ENCODE data around the gene TBX1.

Gene TBX1

DNA sequence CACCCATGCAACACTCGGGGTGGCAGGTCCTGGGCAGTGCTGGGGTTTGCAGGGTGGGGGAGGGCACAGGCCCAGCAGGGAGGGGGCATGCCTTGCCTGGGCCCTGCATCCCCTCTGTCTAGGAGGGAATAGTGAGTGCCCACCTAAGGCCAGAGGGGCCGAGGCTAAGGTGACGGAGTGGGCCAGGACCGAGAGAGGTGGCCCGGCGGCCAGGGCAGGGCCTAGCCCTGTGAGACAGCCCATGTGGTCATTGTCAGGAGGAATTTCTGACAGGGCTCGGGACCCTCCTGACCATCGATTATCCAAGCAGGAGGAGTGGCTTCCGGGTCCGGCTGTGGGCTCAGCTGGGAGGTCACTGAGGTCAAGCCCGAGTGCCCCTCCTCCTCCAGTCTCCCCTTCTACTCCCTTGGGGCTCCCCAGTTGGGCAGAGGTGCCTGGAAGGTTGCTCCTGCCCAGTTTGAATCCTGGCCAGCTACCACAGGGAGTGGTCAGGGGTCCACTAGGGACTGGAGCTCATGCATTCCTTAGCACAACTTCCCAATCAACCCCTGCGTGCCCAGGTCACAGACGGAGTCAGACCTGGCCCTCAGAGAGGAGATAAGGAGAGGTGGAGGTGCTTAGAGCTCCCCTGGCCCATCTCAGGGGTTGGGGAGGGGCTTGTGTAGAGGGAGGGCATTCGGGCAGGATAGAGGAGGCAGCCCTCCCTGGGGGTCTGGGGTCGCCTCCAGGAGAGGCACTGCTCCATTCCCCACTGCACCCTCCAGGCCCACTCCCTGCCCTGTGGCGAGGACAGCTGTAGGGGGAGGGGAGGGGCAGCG is 22.5 kb upstream of the TBX1 start:
- Histone ChIP-seq H3K4me3 (ENCODE audit: low read length) (no peak overlapping the region), H3K27me3 (ENCODE audit: control insufficient read depth, low read length) (peaks cover 4% of the 10 kb centered on the region; the same call in 1 of the 2 replicates), H3K4me2 (ENCODE audit: low read length) (no peak overlapping the region), H4K20me1 (ENCODE audit: control insufficient read depth, insufficient read depth, low read depth, low read length) (no peaks in the 10 kb centered on the region), H3K36me3 (ENCODE audit: control insufficient read depth, low read length) (no peaks in the 10 kb centered on the region), H3K9me2 (replicated peaks; ENCODE audit: control insufficient read depth, low read length) (no peaks in the 10 kb centered on the region), H3K79me2 (ENCODE audit: control insufficient read depth, low read length) (no peaks in the 10 kb centered on the region), H3K4me1 (ENCODE audit: control insufficient read depth, low read length) (no peaks in the 10 kb centered on the region), H3K27ac (ENCODE audit: low read depth, low read length) (no peak overlapping the region), H3F3A (ENCODE audit: control insufficient read depth, insufficient read depth) (no peaks in the 10 kb centered on the region), H3K9me3 (ENCODE audit: control insufficient read depth, insufficient read depth, low read length) (no peaks in the 10 kb centered on the region)
- TF ChIP-seq CTCF (IDR thresholded peaks at IDR 0.05; ENCODE audit: low read depth, low read length, poor library complexity, severe bottlenecking) (no peak), EZH2phosphoT487 (IDR thresholded peaks at IDR 0.05; ENCODE audit: borderline replicate concordance, low read length) (no peak)

DNA sequence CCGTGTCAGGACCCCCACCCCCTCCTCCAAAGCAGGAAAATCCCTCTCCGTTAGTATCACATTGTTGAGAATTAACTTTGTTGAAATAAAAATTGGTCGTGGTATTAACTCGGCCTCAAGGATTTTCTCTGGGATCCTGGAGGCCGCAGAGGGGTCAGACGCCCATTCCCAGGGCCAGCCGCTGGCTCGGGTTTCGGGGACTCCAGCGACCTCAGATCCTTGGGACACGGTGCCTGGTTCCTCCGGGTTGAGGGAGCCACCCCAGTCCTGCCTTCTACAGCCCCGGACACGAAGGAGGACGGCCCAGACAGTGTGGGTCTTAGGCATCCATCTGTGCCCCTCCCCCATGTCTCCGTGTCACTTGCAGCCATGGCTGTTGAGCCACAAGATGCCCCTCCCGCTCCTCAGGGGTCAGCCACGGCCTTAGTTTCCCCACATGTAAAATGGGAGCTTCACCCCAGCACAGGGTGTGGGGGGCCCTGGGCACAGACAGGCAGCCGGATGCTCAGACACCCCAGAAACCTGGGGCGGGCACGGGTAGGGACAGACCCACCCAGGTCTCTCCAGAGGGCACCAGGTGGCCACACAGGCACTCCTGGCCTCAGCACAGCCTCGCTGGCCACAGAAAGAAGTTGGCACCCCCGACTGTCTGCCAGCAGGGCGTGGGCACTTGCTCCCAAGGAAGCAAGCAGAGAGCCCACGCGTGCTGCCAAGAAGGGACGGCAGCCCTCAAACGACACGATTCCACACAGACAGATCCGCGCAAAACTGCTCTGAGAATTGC is 21.7 kb upstream of the TBX1 start:
- Histone ChIP-seq H3K4me1 (ENCODE audit: control insufficient read depth, low read length) (no peaks in the 10 kb centered on the region), H3K9me2 (replicated peaks; ENCODE audit: control insufficient read depth, low read length) (no peaks in the 10 kb centered on the region), H3K4me3 (ENCODE audit: low read length) (no peak overlapping the region), H3F3A (ENCODE audit: control insufficient read depth, insufficient read depth) (no peaks in the 10 kb centered on the region), H4K20me1 (ENCODE audit: control insufficient read depth, insufficient read depth, low read depth, low read length) (no peaks in the 10 kb centered on the region; the same call in 1 of the 2 replicates), H3K27ac (ENCODE audit: low read depth, low read length) (no peak overlapping the region), H3K4me2 (ENCODE audit: low read length) (no peak overlapping the region), H3K9me3 (ENCODE audit: control insufficient read depth, insufficient read depth, low read length) (no peaks in the 10 kb centered on the region), H3K36me3 (ENCODE audit: control insufficient read depth, low read length) (no peaks in the 10 kb centered on the region), H3K27me3 (ENCODE audit: control insufficient read depth, low read length) (peaks cover 4% of the 10 kb centered on the region; the same call in 1 of the 2 replicates), H3K79me2 (ENCODE audit: control insufficient read depth, low read length) (no peaks in the 10 kb centered on the region)
- no peak for TF ChIP-seq CTCF (IDR thresholded peaks at IDR 0.05; ENCODE audit: low read depth, low read length, poor library complexity, severe bottlenecking)
- TF ChIP-seq EZH2phosphoT487 (IDR thresholded peaks at IDR 0.05; ENCODE audit: borderline replicate concordance, low read length) = no peak

DNA sequence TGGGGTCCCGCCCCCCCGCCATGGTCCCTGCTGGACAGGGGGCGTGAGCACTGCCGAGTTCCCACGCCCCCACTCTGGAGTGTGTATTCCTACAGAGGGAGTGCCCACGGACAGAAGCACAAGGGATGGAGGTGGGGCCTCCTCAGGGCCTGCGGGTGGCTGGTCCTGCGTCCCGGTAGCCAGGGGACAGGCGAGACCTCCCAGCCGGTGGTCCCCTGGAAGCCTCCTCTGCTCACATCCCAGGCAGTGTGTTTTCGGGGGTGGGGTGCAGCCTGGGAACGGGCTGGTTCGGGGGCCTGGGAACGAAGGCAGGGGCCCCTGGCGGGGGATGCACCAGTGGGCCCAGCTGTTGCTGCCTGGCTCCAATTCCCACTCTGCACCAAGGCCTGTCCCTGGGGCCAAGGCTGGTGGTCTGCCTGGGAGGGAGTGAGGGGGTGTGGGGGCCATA is 21.1 kb upstream of the TBX1 start:
- H3F3A ChIP-seq (ENCODE audit: control insufficient read depth, insufficient read depth) = no peaks in the 10 kb centered on the region
- no peak for TF ChIP-seq CTCF (IDR thresholded peaks at IDR 0.05; ENCODE audit: low read depth, low read length, poor library complexity, severe bottlenecking)
- no peak for TF ChIP-seq EZH2phosphoT487 (IDR thresholded peaks at IDR 0.05; ENCODE audit: borderline replicate concordance, low read length)
- H3K4me3 ChIP-seq (ENCODE audit: low read length) = no peak overlapping the region
- H3K36me3 ChIP-seq (ENCODE audit: control insufficient read depth, low read length) = no peaks in the 10 kb centered on the region
- H3K4me2 ChIP-seq (ENCODE audit: low read length) = no peak overlapping the region
- no peaks in the 10 kb centered on the region for H3K4me1 ChIP-seq (ENCODE audit: control insufficient read depth, low read length)
- no peaks in the 10 kb centered on the region for H3K27me3 ChIP-seq (ENCODE audit: control insufficient read depth, low read length)
- H3K27ac ChIP-seq (ENCODE audit: low read depth, low read length) = no peak overlapping the region
- H4K20me1 ChIP-seq (ENCODE audit: control insufficient read depth, insufficient read depth, low read depth, low read length) = no peaks in the 10 kb centered on the region; the same call in 1 of the 2 replicates
- no peaks in the 10 kb centered on the region for H3K9me3 ChIP-seq (ENCODE audit: control insufficient read depth, insufficient read depth, low read length)
- no peaks in the 10 kb centered on the region for H3K79me2 ChIP-seq (ENCODE audit: control insufficient read depth, low read length)
- no peaks in the 10 kb centered on the region for H3K9me2 ChIP-seq (replicated peaks; ENCODE audit: control insufficient read depth, low read length)

All from DOHH2 (cell line).